ENCODE data around the gene PLEKHB1.

The PLEKHB1 gene

GRCh38 chr11:73661035-73661628 lies 14.8 kb downstream of the PLEKHB1 start:
- no peak overlapping the region for H3K27ac ChIP-seq
- TF ChIP-seq CTCF (conservative IDR thresholded peaks at IDR 0.05) (peak; percentile 93), ZFX (IDR thresholded peaks at IDR 0.05) (no peak)

GRCh38 chr11:73662445-73663157 lies 16.2 kb downstream of the PLEKHB1 start:
- TF ChIP-seq ZFX (IDR thresholded peaks at IDR 0.05), result no peak
- no peak for TF ChIP-seq CTCF (conservative IDR thresholded peaks at IDR 0.05)
- H3K27ac ChIP-seq, result no peak overlapping the region

- TF ChIP-seq ZFX (IDR thresholded peaks at IDR 0.05) (no peak), CTCF (conservative IDR thresholded peaks at IDR 0.05) (no peak)
- H3K27ac ChIP-seq, result no peak overlapping the region
Measured at GRCh38 chr11:73663604-73664495, 17.5 kb downstream of the PLEKHB1 start.

- H3K27ac ChIP-seq, result no peak overlapping the region
- TF ChIP-seq ZFX (IDR thresholded peaks at IDR 0.05) (no peak), CTCF (conservative IDR thresholded peaks at IDR 0.05) (no peak)
Measured at GRCh38 chr11:73664877-73665276, 18.5 kb downstream of the PLEKHB1 start.

GRCh38 chr11:73667891-73668290 lies 21.5 kb downstream of the PLEKHB1 start:
- no peak for TF ChIP-seq CTCF (conservative IDR thresholded peaks at IDR 0.05)
- TF ChIP-seq ZFX (IDR thresholded peaks at IDR 0.05), result no peak
- H3K27ac ChIP-seq, result no peak overlapping the region

- TF ChIP-seq CTCF (conservative IDR thresholded peaks at IDR 0.05) (no peak), ZFX (IDR thresholded peaks at IDR 0.05) (no peak)
- H3K27ac ChIP-seq, result no peak overlapping the region
Measured at GRCh38 chr11:73670808-73671207, 24.4 kb downstream of the PLEKHB1 start.

GRCh38 chr11:73671701-73672100 lies 25.3 kb downstream of the PLEKHB1 start:
- H3K27ac ChIP-seq, result no peak overlapping the region
- TF ChIP-seq ZFX (IDR thresholded peaks at IDR 0.05) (no peak), CTCF (conservative IDR thresholded peaks at IDR 0.05) (no peak)
